Measurements from ENCODE around the gene ASPG. TPM values are rescaled to one million over a fixed set of nuclear protein-coding genes. Genes with fewer than 3 reads are reported as not detected.

Gene ASPG
- total RNA-seq, 4 donors from 2014 or later, result 0.33 to 0.75 (median 0.45) TPM; not detected in 1

DNA sequence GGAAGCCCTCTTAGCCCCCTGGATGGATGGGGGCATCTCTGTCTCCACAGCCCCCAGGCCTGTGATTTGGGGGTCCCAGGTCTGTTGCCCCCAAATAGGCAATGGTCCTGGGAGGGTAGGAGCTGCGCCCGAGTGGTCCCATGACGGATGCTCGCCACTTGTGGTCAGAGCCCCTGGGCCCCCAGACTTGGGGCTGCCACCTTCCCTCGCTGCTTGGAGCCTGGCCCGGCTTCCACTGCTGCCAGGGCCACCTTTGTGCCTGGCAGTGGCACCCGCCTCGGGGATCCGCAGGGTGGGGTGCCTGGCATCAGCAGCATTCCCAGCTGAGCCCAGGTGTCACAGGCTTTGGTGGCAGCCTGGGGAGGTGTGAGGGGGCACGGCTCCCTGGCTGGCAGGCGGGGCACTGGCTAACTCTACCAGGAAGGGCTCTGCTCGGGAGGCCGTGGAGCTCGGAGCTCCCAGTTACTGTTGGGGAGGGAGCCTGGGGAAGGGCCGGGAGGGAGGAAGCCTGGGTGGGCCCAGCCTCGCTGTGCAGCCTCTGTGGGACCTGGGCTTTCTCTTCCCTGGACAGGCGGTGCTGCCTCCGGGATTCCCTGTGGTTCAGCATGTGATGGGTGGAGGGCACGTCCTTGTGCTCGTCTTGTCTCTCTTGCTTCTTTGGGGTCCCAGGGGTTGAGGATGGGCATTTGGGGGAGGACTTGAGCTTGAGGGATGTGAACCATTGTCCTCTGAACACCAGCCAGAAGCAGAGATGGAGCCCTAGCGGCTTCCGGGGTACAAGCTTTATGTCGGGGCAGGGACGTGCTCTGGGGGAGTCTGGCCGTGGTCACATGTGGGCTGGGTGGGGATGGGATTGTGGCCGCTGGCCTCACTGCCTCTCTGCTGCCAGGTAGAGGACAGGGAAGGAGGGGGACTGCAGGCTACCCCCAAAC lies 58.3 kb downstream of the ASPG start:
- H3K27ac ChIP-seq (replicated peaks in 1 of 4), result no peak overlapping the region
- H3K36me3 ChIP-seq, result no peaks in the 10 kb centered on the region
- intact Hi-C loops (cut with DNase I), result no loop called here
- H3K4me3 ChIP-seq, result no peak overlapping the region
- 81% methylated on average over 14 of the region's 26 CpGs for WGBS
- no peak for DNase-seq (ENCODE audit: extremely low spot score)
- peaks cover 11 to 27% (median 22%) of the 10 kb centered on the region in 4 donors for H3K4me1 ChIP-seq
- peaks cover 0 to 78% (median 10%) of the 10 kb centered on the region in 4 donors for H3K27me3 ChIP-seq
- no peak for TF ChIP-seq EP300 (IDR thresholded peaks at IDR 0.05)
- TF ChIP-seq, protein P1, sequence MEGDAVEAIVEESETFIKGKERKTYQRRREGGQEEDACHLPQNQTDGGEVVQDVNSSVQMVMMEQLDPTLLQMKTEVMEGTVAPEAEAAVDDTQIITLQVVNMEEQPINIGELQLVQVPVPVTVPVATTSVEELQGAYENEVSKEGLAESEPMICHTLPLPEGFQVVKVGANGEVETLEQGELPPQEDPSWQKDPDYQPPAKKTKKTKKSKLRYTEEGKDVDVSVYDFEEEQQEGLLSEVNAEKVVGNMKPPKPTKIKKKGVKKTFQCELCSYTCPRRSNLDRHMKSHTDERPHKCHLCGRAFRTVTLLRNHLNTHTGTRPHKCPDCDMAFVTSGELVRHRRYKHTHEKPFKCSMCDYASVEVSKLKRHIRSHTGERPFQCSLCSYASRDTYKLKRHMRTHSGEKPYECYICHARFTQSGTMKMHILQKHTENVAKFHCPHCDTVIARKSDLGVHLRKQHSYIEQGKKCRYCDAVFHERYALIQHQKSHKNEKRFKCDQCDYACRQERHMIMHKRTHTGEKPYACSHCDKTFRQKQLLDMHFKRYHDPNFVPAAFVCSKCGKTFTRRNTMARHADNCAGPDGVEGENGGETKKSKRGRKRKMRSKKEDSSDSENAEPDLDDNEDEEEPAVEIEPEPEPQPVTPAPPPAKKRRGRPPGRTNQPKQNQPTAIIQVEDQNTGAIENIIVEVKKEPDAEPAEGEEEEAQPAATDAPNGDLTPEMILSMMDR (IDR thresholded peaks at IDR 0.05), result no peak
- no peak for TF ChIP-seq POLR2AphosphoS5 (IDR thresholded peaks at IDR 0.05)
- TF ChIP-seq POLR2A (IDR thresholded peaks at IDR 0.05; ENCODE audit: low read depth), result no peak
- H3K9me3 ChIP-seq, result no peaks in the 10 kb centered on the region

GRCh38 chr14:104144453-104144790 lies 58.9 kb downstream of the ASPG start:
- intact Hi-C loops (cut with DNase I), result no loop called here
- Histone ChIP-seq H3K9me3 (no peaks in the 10 kb centered on the region), H3K4me3 (no peak overlapping the region), H3K36me3 (no peaks in the 10 kb centered on the region), H3K27me3 (peaks cover 0 to 78% (median 5%) of the 10 kb centered on the region in 4 donors), H3K27ac (replicated peaks in 1 of 4) (no peak overlapping the region), H3K4me1 (peaks cover 8 to 27% (median 23%) of the 10 kb centered on the region in 4 donors)
- TF ChIP-seq POLR2AphosphoS5 (IDR thresholded peaks at IDR 0.05), result no peak
- no peak for TF ChIP-seq POLR2A (IDR thresholded peaks at IDR 0.05; ENCODE audit: low read depth)
- TF ChIP-seq, protein P1 (IDR thresholded peaks at IDR 0.05), result no peak
- TF ChIP-seq EP300 (IDR thresholded peaks at IDR 0.05), result no peak
- DNase-seq (ENCODE audit: extremely low spot score), result no peak
- WGBS, result 88% methylated on average over 4 of the region's 4 CpGs

DNA sequence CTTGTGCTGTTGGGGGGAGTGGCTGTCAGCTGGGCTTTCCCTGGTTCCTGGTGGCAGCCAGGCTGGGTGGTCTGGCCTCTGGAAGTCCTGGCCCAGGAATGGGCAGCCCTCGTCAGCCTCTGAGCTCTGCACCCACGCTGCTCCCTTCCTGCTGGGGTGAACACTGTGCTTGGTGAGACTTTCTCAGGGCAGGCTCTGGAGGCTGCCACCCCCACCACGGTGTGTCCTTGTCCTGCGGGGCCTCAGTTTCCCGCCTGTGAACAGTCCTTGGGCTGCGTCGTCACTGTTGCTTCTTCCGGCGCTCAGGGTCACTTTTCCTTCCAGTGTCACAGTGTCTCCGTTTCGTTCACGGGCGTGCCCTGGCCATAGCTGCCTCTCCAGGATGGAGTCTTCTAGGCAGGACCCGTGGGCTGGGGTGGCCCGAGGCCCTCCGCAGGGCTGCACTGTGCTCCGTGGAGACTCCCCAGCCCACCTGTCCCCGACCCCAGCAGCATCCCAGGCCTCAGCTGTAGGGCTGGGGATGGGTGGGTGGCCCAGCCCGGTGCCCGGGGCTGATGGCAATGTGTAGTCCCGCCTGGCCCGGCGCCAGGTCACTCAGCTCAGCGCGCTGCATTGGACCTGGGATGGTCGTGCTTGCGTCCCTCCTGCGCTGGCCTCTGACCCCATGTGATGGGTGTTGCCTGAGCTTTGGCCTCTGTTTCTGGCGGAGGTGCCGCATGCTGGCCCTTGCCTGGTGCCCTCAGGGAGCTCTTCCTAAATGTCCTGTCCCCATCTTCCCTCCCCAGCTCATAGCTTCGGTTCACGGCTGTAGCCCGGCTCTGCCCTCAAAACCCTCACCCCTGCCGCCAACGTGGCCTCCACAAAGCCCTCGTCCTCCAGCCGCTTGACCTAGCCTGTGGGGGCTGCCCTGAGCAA lies 59.7 kb downstream of the ASPG start:
- Histone ChIP-seq H3K4me1 (peaks cover 8 to 29% (median 25%) of the 10 kb centered on the region in 4 donors), H3K36me3 (no peaks in the 10 kb centered on the region), H3K4me3 (no peak overlapping the region), H3K27ac (replicated peaks in 1 of 4) (no peak overlapping the region), H3K9me3 (no peaks in the 10 kb centered on the region), H3K27me3 (peaks cover 0 to 78% (median 0%) of the 10 kb centered on the region in 4 donors)
- intact Hi-C loops (cut with DNase I), result no loop called here
- no peak for DNase-seq (ENCODE audit: extremely low spot score)
- TF ChIP-seq EP300 (IDR thresholded peaks at IDR 0.05) (no peak), POLR2A (IDR thresholded peaks at IDR 0.05; ENCODE audit: low read depth) (no peak), POLR2AphosphoS5 (IDR thresholded peaks at IDR 0.05) (no peak)
- TF ChIP-seq, protein P1 (IDR thresholded peaks at IDR 0.05), result no peak
- 84% methylated on average over 25 of the region's 37 CpGs for WGBS

DNA sequence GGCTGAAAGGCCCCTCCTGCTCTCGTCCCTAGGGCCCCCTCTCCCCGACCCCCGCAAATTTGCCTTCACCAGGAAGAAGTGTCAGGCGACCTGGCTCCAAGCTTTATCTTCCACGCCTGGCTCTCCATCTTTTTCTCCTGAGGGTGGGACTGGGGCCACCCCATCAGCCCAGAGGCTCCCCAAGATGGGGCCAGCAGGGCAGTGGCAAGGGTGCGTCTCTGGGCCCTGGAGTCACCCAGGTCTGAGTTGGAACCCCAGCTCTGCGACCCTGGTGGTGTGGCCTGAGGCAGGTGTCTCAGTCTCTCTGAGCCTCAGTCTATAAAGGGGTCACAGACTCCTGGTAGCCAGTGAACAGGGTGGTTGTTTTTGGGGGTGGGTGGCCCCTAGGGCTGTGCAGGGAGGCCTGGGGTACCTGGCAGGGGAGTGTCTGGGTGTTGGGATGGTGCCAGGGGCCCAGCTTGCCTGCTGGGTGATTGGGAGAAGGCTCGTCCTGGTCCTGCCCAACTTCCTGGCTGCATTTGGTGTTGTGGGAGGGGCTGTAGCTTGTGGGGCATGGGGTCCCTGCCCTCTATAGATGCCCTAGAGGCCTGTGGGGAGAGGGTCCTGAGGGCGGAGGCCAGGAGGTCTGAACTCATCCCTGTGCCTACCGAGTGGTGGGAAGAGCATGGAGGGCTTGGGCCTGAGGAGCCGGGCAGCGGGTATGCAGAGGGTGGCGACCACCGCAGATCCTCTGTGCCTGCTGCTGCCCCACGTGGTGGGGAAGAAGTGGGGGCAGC lies 60.5 kb downstream of the ASPG start:
- Histone ChIP-seq H3K27me3 (peaks cover 0 to 78% (median 0%) of the 10 kb centered on the region in 4 donors), H3K36me3 (no peaks in the 10 kb centered on the region), H3K27ac (replicated peaks in 1 of 4) (no peak overlapping the region), H3K9me3 (no peaks in the 10 kb centered on the region), H3K4me1 (peaks cover 8 to 37% (median 31%) of the 10 kb centered on the region in 4 donors), H3K4me3 (no peak overlapping the region)
- TF ChIP-seq POLR2A (IDR thresholded peaks at IDR 0.05; ENCODE audit: low read depth) (no peak), EP300 (IDR thresholded peaks at IDR 0.05) (no peak), POLR2AphosphoS5 (IDR thresholded peaks at IDR 0.05) (no peak)
- TF ChIP-seq, protein P1 (IDR thresholded peaks at IDR 0.05), result no peak
- intact Hi-C loops (cut with DNase I), result no loop called here
- 85% methylated on average over 7 of the region's 15 CpGs for WGBS
- DNase-seq (ENCODE audit: extremely low spot score), result no peak
